Measurements from ENCODE around the gene PRDM16. TPM values are rescaled to one million over a fixed set of nuclear protein-coding genes. Genes with fewer than 3 reads are reported as not detected.

PRDM16 gene
- total RNA-seq, 1 experiment from 2014 or later: 6.1 TPM

- RAD21 ChIA-PET (ENCODE audit: low non-redundant PET in 1 of 2, low total read pairs in 2 of 2, uncharacterized antibody in 2 of 2, unreplicated experiment in 2 of 2): no interaction called here
Observed at GRCh38 chr1:3171761-3172160, 102.8 kb downstream of the PRDM16 start.

More at GRCh38 chr1:3171761-3172160, 102.8 kb downstream of the PRDM16 start:
- Histone ChIP-seq H3K36me3 (ENCODE audit: control insufficient read depth in 1 of 2, insufficient read depth in 2 of 2, low read length in 2 of 2) (no peaks in the 10 kb centered on the region), H3K27me3 (ENCODE audit: insufficient read depth, low read length) (no peaks in the 10 kb centered on the region), H3K4me2 (ENCODE audit: low read length) (no peak overlapping the region), H3K9me3 (ENCODE audit: control insufficient read depth in 1 of 2, insufficient read depth in 1 of 2, low read depth in 1 of 2, low read length in 2 of 2) (no peaks in the 10 kb centered on the region), H3K9me2 (ENCODE audit: insufficient read depth) (no peaks in the 10 kb centered on the region), H3K4me3 (replicated peaks in 1 of 2; ENCODE audit: low read depth in 1 of 2, low read length in 2 of 2) (no peak overlapping the region), H3K9ac (ENCODE audit: low read length) (no peak overlapping the region), H3K27ac (ENCODE audit: low read depth, low read length) (no peak overlapping the region), H3K79me2 (ENCODE audit: insufficient read depth, low read length) (no peaks in the 10 kb centered on the region), H3K4me1 (ENCODE audit: control insufficient read depth in 1 of 2, insufficient read depth in 2 of 2, low read length in 2 of 2) (no peaks in the 10 kb centered on the region), H4K20me1 (ENCODE audit: insufficient read depth) (no peaks in the 10 kb centered on the region), H2AFZ (ENCODE audit: low read depth, low read length, poor library complexity, severe bottlenecking) (no peak overlapping the region)
- no peak for ATAC-seq
- intact Hi-C loops (cut with micrococcal nuclease): no loop called here
- TF ChIP-seq ELF1 (IDR thresholded peaks at IDR 0.05; ENCODE audit: borderline replicate concordance, low read depth): no peak
- no peak for TF ChIP-seq MAX (IDR thresholded peaks at IDR 0.05)
- no peak for TF ChIP-seq CBX3 (IDR thresholded peaks at IDR 0.05; ENCODE audit: low read depth)
- no peak for TF ChIP-seq SP1 (IDR thresholded peaks at IDR 0.05; ENCODE audit: low read depth)
- no peak for TF ChIP-seq SIN3A (IDR thresholded peaks at IDR 0.05; ENCODE audit: low read depth)
- TF ChIP-seq POLR2AphosphoS5 (IDR thresholded peaks at IDR 0.05; ENCODE audit: low read depth, low read length): no peak
- TF ChIP-seq POLR2A (IDR thresholded peaks at IDR 0.05; ENCODE audit: borderline replicate concordance, extremely low read depth, insufficient read depth, insufficient read length): no peak
- TF ChIP-seq SRF (IDR thresholded peaks at IDR 0.05; ENCODE audit: low read depth): no peak
- TF ChIP-seq RAD21 (IDR thresholded peaks at IDR 0.05; ENCODE audit: low read depth): no peak
- TF ChIP-seq YY1 (IDR thresholded peaks at IDR 0.05; ENCODE audit: extremely low read depth, insufficient replicate concordance, low read depth, low read length): no peak
- no peak for TF ChIP-seq ZBTB33 (IDR thresholded peaks at IDR 0.05; ENCODE audit: extremely low read depth, insufficient replicate concordance, low read length)
- no peak for TF ChIP-seq JUND (IDR thresholded peaks at IDR 0.05)
- TF ChIP-seq ATF3 (IDR thresholded peaks at IDR 0.05): no peak
- TF ChIP-seq CEBPB (IDR thresholded peaks at IDR 0.05; ENCODE audit: low read depth): no peak
- no peak for TF ChIP-seq CTCF (IDR thresholded peaks at IDR 0.05 in 2 of 3, conservative IDR thresholded peaks at IDR 0.05 in 1 of 3; ENCODE audit: borderline replicate concordance in 1 of 3, insufficient read depth in 1 of 3, low read depth in 2 of 3, low read length in 2 of 3)
- TF ChIP-seq EZH2phosphoT487 (IDR thresholded peaks at IDR 0.05; ENCODE audit: borderline replicate concordance): no peak
- no peak for TF ChIP-seq EGR1 (IDR thresholded peaks at IDR 0.05; ENCODE audit: low read depth)
- POLR2A ChIA-PET: no interaction called here
- no TSS peak for BruUV-seq (replicated peaks)
- no peak for DNase-seq (ENCODE audit: low read depth, low spot score)
- CTCF ChIA-PET: no interaction called here
